ENCODE results near the gene ERGIC1.
"Not testable (repeated sequence)": the region's sequence is repeated elsewhere in the genome, so short reads cannot be mapped to it uniquely, and the experiment has no call there.

Gene ERGIC1

GRCh38 chr5:172800088-172800551, 33.9 kb upstream of the ERGIC1 start:
- DNase-seq (ENCODE audit: low spot score): no peak

- DNase-seq (ENCODE audit: low spot score): no peak
Measured at GRCh38 chr5:172801179-172801671, 32.8 kb upstream of the ERGIC1 start.

DNA sequence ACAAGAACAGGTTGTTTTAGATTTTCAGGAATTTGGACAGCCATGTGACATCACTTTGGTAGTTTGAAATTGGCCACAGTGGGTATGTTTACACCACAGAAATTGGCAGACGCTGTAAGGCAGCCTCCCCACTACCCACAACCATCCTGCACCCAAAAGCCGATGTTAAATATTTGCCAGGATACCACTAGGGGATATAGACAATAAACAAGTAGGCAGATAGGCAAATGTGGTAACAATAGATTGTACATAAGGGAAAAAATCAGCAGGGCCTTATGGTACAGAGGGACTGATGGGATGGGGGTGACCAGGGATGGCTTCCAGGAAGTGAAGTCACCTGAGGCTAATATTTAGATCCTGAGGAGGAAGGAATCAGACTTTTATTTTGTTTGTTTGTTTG, 31.9 kb upstream of the ERGIC1 start:
- DNase-seq (ENCODE audit: low spot score): no peak

- no peak for DNase-seq (ENCODE audit: low spot score)
Measured at GRCh38 chr5:172802567-172803176, 31.4 kb upstream of the ERGIC1 start.

DNA sequence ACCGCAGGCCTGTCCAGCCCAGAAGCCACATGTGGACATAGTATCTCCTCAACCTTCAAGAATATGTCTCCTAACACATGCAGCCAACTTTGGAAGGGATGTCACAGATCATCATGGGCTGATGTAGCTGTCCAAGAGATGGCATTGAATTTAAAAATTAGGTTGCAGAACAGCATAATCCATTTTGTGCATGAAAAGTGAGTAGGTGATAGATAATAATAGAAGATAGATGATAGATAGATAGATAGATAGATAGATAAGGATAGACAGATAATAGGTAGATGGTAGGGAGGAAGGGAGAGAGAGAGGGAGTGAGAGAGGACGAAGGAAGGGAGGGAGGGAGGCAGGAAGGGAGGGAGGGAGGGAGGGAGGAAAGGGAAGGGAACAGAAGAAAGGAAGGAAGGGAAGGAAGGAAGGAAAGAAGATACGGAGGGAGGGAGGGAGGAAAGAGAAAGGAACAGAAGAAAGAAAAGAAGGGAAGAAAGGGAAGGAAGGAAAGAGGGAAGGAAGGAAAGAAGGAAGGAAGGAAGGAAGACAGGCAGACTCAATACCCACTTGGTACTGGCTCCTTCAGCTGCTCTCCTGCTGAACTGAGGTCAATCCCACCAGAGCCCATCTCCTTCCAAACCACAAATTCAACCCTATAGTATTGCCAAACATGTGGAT, 28.9 kb upstream of the ERGIC1 start:
- no peak for DNase-seq (ENCODE audit: low spot score)

- DNase-seq (ENCODE audit: low spot score): no peak
Measured at GRCh38 chr5:172805736-172806255, 28.3 kb upstream of the ERGIC1 start.

GRCh38 chr5:172806897-172807672, 27.0 kb upstream of the ERGIC1 start:
- peak; percentile 95 for DNase-seq (ENCODE audit: low spot score)

DNA sequence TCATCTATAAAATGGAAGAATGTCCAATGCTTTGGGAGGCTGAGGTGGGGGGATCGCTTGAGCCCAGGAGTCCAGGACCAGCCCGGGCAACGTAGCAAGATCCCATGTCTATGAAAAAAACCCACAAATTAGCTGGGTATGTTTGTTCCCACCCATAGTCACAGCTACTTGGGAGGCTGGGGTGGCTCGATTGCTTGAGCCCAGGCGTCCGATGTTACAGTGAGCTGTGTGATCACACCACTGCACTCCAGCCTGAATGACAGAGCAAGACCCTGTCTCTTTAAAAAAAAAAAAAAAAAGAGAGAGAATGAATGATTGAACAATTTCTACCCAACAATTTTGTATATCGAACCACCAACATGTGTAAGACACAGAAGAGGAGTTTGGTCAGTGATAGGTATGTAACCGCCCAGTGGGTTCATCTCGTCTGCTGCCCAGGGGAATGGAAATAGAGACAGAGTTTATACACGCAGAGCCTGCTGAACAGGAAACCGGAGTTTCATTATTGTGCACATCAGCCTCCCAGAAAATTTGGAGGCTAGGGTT, 26.2 kb upstream of the ERGIC1 start:
- DNase-seq (ENCODE audit: low spot score): no peak

DNA sequence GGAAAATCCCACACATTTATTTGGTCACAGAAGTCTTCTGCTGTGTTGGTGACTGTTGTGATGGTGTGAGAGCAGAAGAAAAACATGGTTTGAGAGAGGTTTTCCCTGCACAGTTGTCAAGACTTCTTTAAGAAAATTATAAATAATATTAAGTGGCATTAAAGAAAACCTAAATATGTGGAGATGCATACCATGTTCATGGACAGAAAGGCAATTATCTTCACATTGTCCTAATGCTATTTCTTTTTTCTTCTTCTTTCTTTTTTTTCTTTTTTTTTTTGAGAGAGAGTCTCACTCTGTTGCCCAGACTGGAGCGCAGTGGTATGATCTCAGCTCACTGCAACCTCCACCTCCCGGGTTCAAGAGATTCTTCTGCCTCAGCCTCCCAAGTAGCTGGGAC, 24.3 kb upstream of the ERGIC1 start:
- no peak for DNase-seq (ENCODE audit: low spot score)

GRCh38 chr5:172810996-172811395, 23.1 kb upstream of the ERGIC1 start:
- not testable (repeated sequence) for DNase-seq (ENCODE audit: low spot score)

DNA sequence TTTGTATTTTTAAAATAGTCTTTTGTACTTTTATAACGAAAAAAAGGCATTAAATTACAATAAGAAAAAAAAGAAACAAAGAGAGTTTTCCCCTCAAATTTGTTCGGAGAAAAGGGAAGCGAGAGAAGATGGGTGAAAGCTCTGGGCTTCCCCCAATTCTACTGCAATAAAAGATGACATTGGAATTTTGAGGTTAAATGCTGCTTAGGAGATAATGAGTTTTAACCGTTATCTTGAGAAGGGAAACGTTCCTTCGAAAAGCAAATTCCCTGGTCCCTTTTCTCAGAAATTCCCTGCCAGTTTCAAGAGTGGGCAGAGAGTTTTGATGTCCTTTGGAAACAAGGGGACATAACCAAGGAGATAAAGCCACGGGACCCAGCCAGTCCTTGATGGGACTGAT, 18.4 kb upstream of the ERGIC1 start:
- DNase-seq (ENCODE audit: low spot score): no peak

DNA sequence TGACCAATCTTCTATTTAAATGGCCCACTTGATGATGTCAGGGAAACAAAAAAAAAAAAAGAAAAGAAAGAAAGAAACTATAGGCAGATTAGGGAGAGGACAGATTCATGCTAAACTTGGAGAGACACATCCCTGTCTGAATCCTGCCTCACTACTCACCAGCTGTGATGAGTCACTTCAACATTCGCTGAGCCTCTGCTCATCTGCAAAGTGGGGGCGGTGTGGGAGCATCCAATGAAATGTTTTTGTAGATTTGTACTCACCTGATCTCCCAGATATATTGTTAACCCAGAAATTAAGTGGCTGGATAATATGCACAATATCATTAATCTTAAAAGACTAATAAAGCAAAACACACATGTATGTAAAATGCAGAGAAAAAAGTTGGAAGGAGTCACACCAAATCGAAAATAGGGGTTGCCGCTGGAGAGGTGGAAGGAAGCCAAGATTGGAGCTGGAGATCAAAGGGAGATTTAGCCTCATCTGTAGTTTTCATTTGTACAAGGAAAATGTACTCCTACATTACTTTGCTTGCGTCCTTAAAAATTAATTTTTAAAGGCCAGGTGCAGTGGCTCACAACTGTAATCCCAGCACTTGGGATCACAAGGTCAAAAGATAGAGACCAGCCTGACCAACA, 17.0 kb upstream of the ERGIC1 start:
- DNase-seq (ENCODE audit: low spot score): no peak

GRCh38 chr5:172817664-172818063, 16.4 kb upstream of the ERGIC1 start:
- DNase-seq (ENCODE audit: low spot score): no peak

DNA sequence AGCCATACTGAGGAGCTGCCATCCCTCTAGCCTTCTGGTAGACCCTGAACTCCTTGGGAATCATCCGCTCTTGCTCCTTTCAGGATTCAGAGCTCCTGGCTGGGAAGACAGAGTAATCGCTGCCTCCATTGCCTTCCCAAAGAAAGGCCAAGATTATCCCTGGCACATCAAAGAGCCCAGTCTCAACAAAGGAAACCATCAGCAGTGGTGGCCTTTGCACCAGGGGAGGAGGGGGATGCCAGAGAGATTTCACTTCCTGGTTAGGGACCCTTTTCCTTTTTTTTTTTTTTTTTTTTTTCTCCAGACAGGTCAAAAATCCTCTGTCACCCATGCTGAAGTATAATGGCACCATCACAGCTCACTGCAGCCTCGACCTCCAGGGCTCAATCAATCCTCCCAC, 16.0 kb upstream of the ERGIC1 start:
- DNase-seq (ENCODE audit: low spot score): no peak

GRCh38 chr5:172819569-172819968, 14.5 kb upstream of the ERGIC1 start:
- DNase-seq (ENCODE audit: low spot score): no peak

GRCh38 chr5:172820046-172820767, 13.8 kb upstream of the ERGIC1 start:
- no peak for DNase-seq (ENCODE audit: low spot score)

DNA sequence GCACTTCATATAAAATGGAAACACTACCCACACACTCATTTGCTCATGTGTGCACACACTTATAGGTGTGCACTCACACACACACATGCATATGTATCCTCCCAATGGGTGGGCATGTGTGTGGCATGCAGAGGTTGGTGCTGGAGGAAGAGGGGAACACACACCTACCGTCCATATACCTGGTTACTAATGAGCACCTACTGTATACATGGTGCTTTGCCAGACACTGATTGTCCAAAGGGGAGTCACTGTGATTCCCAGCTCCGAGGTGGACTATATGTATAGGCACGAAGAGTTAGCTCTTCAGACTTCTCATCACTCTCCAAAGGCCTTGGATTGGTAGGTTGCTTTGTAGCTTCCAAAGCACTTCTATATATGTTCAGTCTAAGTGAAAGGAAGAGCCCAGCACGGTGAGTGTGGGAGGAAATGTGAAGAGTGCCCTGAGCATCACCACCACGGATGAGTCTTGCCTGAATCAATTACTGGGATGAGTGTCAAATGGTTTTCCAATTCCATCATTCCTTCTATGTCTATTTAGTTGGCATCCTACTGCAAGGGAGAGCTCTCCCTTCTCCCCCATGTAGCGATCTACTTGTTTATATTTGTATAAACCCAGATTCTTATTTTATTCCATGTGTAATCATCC, 12.6 kb upstream of the ERGIC1 start:
- DNase-seq (ENCODE audit: low spot score): no peak

DNA sequence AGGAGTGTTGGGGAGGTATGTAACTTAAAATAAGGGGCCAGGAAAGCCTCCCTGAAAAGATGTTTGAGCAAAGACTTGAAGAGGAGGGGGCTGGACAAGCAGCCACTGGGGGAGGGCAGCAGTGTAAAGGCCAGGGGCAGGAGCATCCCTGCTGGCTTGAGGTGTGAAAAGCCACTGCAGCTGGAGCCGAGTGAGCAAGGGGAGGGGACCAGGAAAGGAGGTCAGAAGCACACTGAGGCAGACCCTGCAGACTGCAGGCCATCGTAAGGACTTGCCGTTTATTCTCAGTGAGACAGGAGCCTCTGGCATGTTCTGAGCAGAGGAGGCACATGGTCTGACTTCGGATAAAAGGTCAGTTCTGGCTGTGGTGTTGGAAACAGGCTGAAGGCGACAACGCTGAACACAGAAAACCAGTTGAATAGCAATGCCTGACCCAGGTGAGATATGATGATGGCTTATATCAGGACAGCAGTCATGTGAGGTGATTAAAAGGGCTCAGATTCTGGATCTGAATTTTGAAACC, 10.2 kb upstream of the ERGIC1 start:
- DNase-seq (ENCODE audit: low spot score): no peak

DNA sequence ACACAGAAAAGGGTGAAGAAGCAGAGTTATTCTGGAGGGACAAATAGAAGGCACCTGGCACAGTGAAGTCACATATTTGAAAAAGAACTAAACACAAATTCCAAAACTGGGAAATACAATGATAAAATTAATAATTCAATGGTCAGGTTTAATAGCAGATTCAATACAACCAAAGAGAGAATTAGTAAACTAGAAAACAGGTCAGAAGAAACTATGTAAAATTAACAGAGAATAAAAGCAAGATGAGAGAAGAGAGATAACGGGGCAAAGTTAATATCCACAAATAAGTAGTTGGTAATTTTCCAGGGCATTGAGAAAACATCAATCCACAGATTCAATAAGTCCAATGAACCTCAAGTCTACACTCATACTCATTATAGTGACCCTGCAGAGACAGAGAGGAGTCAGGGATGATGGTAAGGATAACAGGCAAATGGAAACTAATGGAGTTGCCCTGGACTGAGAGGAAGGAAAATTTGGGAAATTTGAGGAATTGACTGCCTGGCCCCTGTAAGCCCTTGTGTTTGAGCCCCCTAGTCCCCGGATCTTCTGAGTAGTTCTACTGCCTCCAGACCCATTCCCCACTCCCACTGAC, 8.3 kb upstream of the ERGIC1 start:
- no peak for DNase-seq (ENCODE audit: low spot score)

DNA sequence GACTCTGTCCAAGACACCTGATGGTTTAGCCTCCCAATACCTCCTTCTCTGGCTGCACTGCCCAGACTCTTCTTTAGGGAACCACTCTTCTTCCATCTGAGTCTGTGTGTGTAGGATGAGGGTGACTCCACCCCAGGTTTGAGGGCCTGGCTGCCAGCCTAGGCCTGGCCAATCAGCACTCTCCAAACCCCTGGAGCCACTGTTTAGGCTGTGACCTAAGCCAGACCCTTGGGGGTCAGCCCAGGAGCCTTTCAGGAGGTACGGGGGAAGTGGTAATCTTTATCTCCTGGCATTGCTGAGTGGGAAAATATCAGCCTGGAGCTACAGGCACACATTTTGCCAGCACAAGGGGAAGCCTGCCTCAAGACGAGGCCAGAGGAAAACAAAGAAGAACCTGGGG, 6.2 kb upstream of the ERGIC1 start:
- DNase-seq (ENCODE audit: low spot score): no peak
